Muscle of back (tissue), 11 donors: ENCODE measurements around the gene INPP4B. TPM values are rescaled to one million over a fixed set of nuclear protein-coding genes. Genes with fewer than 3 reads are reported as not detected.

Source experiments
- DNase-seq, 3 donors: peaks; one replicate each; pipeline versions ENCODE4 v3.0.0 to v3.0.0-alpha.2; 2013
- polyA plus RNA-seq, 10 donors: library from polyadenylated mRNA; unstranded; fragments of 120-200 nt; gene quantifications; one replicate each; pipeline ENCODE4 v1.2.1, GENCODE V29; 2013; ENCODE audit not compliant: insufficient read length in 10 of 10

The INPP4B gene
- polyA plus RNA-seq, 10 donors: 24.9 to 49.1 (median 31.6) TPM

GRCh38 chr4:142352712-142353111, 493.4 kb downstream of the INPP4B start:
- DNase-seq: no peak

GRCh38 chr4:142351958-142352357, 494.1 kb downstream of the INPP4B start:
- peak in 2 of 3 donors; percentile 63 to 74 for DNase-seq

GRCh38 chr4:142350871-142351270, 495.2 kb downstream of the INPP4B start:
- DNase-seq: peak in 1 of 3 donors; percentile 59

GRCh38 chr4:142348613-142349021, 497.5 kb downstream of the INPP4B start:
- peak in 1 of 3 donors; percentile 34 for DNase-seq

- no peak for DNase-seq
These were observed 498.9 kb downstream of the INPP4B start for GRCh38 chr4:142347241-142347640.

GRCh38 chr4:142345924-142346323, 500.2 kb downstream of the INPP4B start:
- DNase-seq: no peak

GRCh38 chr4:142341268-142341667, 504.8 kb downstream of the INPP4B start:
- no peak for DNase-seq

- no peak for DNase-seq
These were observed 507.0 kb downstream of the INPP4B start for GRCh38 chr4:142339053-142339452.

GRCh38 chr4:142336251-142336934, 509.7 kb downstream of the INPP4B start:
- no peak for DNase-seq

GRCh38 chr4:142334931-142335330, 511.2 kb downstream of the INPP4B start:
- DNase-seq: no peak

GRCh38 chr4:142331646-142332045, 514.5 kb downstream of the INPP4B start:
- no peak for DNase-seq

GRCh38 chr4:142331132-142331531, 515.0 kb downstream of the INPP4B start:
- DNase-seq: peak in 1 of 3 donors; percentile 45

GRCh38 chr4:142330311-142330710, 515.8 kb downstream of the INPP4B start:
- DNase-seq: no peak

GRCh38 chr4:142329313-142329712, 516.8 kb downstream of the INPP4B start:
- no peak for DNase-seq

GRCh38 chr4:142326181-142326580, 519.9 kb downstream of the INPP4B start:
- no peak for DNase-seq

- no peak for DNase-seq
These were observed 521.5 kb downstream of the INPP4B start for GRCh38 chr4:142324572-142324971.

GRCh38 chr4:142322996-142323395, 523.1 kb downstream of the INPP4B start:
- DNase-seq: no peak

- DNase-seq: peak in 1 of 3 donors; percentile 20
These were observed 527.8 kb downstream of the INPP4B start for GRCh38 chr4:142318280-142318679.

- no peak for DNase-seq
These were observed 529.2 kb downstream of the INPP4B start for GRCh38 chr4:142316913-142317312.

GRCh38 chr4:142316025-142316424, 530.1 kb downstream of the INPP4B start:
- DNase-seq: peak in 1 of 3 donors; percentile 32

GRCh38 chr4:142314686-142315085, 531.4 kb downstream of the INPP4B start:
- DNase-seq: no peak

GRCh38 chr4:142314247-142314646, 531.9 kb downstream of the INPP4B start:
- DNase-seq: no peak

GRCh38 chr4:142312391-142312790, 533.7 kb downstream of the INPP4B start:
- DNase-seq: no peak

GRCh38 chr4:142311916-142312315, 534.2 kb downstream of the INPP4B start:
- DNase-seq: no peak
